ENCODE data around the gene MC5R.

DNA sequence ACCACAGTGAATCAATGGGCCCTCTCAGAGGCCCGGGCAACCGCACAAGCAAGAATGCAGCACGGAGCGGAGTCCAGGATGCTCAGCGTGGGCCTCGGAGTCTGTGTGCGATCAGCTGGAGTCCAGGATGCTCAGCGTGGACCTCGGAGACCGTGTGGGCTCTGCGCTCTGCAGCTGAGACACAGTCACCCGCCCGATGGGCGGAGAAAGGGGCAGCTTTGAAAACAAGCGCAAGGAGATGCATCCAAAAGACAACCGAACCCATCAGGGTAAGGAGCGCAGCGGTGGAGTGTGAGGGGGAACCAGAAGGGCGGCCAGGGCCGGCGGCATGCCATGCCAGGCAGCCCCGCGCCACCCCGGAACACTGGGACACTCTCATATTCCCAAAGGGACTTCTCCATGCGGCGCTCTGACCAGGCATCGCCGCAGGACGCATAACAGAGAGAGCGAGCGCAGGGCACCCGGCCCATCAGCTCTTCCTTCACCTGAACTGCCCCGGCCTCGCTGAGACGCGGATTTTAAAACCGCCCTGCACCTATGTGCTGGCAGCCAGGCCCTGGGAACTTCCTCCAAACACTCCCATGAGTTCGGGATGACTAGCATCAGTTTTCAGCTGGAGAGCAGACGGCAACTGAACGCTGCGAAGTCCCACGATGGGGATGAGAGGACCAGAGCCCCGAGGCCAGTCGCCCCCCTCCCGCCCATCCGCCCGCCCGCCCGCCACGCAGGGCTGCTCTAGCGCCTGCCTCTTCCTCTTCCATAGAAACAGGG is 44.7 kb downstream of the MC5R start:
- TF ChIP-seq, protein P1, sequence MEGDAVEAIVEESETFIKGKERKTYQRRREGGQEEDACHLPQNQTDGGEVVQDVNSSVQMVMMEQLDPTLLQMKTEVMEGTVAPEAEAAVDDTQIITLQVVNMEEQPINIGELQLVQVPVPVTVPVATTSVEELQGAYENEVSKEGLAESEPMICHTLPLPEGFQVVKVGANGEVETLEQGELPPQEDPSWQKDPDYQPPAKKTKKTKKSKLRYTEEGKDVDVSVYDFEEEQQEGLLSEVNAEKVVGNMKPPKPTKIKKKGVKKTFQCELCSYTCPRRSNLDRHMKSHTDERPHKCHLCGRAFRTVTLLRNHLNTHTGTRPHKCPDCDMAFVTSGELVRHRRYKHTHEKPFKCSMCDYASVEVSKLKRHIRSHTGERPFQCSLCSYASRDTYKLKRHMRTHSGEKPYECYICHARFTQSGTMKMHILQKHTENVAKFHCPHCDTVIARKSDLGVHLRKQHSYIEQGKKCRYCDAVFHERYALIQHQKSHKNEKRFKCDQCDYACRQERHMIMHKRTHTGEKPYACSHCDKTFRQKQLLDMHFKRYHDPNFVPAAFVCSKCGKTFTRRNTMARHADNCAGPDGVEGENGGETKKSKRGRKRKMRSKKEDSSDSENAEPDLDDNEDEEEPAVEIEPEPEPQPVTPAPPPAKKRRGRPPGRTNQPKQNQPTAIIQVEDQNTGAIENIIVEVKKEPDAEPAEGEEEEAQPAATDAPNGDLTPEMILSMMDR (conservative IDR thresholded peaks at IDR 0.05; ENCODE audit: low read depth, low read length): no peak
- no peak for TF ChIP-seq EZH2 (IDR thresholded peaks at IDR 0.05; ENCODE audit: borderline replicate concordance, low read depth, low read length, poor library complexity, severe bottlenecking)
